GM19455 (cell line): ENCODE measurements around the gene GNB5.

Experiments
- ATAC-seq: cut with Tn5 transposase; IDR thresholded peaks from one replicate; pipeline ENCODE4 v1.9.1; 2021; ENCODE audit not compliant: unreplicated experiment

Gene GNB5

DNA sequence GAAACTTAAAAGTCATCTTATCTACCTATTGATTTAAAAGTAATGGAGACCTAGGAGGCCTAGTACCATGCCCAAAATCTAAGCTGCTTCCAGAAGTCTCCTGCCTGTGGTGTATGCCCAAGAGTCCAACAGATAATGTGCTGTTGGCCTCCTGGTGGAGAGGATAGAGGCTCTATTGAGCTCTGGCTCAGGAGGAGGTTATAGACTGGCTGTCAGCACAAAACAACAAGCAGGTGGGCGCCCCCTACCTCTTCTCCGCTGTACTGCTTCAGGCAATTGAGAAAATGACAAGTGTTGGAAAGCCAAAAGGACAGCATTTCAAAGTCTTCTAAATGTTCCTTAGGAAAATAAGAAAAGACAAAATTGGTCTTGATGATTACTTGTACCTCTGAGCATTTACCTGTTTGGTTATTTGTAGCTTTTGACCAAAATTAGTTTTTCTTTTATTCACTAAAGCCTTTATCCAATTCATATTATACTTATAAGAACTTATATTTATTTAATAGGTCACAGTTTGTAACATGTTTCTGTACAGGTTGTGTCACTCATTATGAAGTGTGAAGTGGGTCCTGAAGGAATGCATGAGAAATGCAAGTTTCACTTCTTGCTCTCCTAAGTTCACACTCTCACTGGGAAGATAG, 17.2 kb upstream of the GNB5 start:
- ATAC-seq = no peak

GRCh38 chr15:52207191-52207590, 16.0 kb upstream of the GNB5 start:
- ATAC-seq = no peak

DNA sequence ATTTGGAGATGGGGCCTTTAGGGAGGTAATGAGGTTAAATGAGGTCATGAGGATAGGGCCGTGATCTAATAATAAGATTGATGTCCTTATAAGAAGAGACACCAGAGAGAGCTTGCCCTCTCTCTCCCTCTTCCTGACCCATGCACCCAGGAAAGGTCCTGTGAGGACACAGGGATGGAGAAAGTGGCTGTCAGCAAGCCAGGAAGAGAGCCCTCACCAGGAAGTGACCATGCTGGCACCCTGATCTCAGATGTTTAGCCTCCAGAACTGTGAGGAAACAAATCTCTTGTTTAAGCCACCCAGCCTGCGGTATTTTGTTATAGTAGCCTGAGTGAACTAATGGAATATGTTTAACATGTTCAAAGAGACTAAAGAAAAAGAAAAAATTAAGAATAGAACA, 15.3 kb upstream of the GNB5 start:
- no peak for ATAC-seq

- ATAC-seq = no peak
These were observed 13.5 kb upstream of the GNB5 start for GRCh38 chr15:52204657-52205056.

DNA sequence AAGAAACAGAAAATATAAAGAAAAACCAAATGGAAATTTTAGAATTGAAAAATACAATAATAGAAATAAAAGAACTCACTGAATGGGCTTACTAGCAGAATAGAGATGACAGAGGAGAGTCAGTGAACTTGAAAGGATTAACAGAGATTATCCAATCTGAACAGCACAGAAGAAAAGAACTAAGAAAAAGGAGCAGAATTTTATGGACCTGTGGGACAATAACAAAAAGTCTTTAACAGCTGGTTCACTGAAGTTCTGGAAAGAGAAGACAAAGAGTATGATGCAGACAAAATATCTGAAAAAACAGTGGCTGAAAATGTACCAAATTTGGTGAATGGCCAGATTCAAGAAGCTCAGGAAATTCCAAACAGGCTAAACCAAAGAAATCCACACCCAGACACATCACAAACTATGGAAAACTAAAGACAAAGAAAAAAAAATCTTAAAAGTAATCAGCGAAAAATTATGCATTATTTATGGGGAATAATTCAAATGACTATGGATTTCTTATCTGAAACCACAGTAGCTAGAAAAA, 9.7 kb upstream of the GNB5 start:
- no peak for ATAC-seq

DNA sequence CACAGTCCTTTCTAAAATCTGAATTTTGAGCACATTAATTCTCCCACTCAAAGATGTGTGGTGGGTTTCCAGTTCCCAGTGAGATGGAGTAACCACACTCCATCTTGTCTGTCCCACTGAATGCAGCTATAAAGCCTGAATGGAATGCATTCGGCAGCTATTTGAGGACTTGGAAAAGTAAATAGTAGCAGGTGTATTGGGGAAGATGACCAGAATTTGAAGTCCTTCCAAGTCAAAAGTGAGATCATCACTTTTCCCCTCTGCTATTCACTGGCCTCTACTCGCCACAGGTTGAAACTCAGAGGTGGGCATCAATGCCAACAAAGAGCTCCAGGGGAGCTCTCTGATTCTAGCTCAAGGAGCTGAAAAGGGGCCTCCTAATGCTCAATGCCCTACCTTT, 8.1 kb upstream of the GNB5 start:
- ATAC-seq = no peak

GRCh38 chr15:52196891-52197290, 5.7 kb upstream of the GNB5 start:
- ATAC-seq = no peak

- no peak for ATAC-seq
These were observed 2.6 kb upstream of the GNB5 start for GRCh38 chr15:52193791-52194190.

GRCh38 chr15:52193321-52193720, 2.1 kb upstream of the GNB5 start:
- no peak for ATAC-seq

- ATAC-seq = no peak
These were observed 4.3 kb downstream of the GNB5 start for GRCh38 chr15:52186651-52187486.

GRCh38 chr15:52185151-52185561, 6.0 kb downstream of the GNB5 start:
- ATAC-seq = no peak

DNA sequence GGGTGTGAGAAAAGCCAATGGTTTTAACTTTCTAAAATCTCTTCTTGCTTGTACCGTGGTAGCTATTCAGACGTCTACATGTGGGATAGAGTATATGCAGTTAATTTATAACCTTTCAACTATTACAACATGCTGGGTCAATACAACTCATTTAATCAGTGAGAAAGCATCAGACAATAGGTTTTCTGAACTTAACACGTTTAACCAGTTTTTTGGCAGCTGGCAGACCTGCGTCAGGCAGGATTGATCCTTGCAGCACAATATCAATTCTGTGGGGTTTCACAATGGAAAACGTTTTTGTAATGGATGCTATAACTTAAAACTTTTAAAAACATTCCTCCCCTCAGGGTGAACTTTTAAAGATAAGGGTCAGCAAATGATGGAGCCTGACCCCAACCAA, 6.5 kb downstream of the GNB5 start:
- no peak for ATAC-seq

DNA sequence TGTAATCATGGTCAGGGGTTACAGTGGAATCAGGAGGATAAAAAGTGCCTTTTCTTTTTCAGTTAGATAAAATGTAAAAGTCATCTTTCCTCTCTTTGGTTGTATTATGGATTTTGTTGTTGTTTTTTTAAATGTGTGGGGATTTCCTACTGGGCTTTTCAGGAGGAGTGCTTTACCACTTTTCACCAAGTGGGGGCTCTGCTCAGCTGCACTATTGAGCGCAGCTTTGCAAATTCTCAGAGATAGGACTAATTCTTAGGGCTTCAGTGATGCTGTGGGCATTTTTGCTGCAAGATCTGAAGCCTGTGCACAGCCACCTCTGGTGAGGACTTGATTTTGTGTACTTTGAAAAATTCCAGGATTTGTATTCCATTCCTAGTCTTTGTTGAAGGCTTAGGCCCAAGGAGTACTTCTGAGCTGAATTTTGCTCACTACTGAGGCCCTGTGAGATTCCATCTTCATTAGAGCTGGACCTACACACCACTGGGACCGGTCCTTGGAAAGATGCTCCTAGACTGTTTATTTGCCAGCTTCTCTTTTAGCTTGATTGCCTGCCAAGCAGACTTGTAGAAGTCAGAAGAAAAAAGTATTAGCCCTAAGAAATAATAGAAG, 7.5 kb downstream of the GNB5 start:
- ATAC-seq = no peak

DNA sequence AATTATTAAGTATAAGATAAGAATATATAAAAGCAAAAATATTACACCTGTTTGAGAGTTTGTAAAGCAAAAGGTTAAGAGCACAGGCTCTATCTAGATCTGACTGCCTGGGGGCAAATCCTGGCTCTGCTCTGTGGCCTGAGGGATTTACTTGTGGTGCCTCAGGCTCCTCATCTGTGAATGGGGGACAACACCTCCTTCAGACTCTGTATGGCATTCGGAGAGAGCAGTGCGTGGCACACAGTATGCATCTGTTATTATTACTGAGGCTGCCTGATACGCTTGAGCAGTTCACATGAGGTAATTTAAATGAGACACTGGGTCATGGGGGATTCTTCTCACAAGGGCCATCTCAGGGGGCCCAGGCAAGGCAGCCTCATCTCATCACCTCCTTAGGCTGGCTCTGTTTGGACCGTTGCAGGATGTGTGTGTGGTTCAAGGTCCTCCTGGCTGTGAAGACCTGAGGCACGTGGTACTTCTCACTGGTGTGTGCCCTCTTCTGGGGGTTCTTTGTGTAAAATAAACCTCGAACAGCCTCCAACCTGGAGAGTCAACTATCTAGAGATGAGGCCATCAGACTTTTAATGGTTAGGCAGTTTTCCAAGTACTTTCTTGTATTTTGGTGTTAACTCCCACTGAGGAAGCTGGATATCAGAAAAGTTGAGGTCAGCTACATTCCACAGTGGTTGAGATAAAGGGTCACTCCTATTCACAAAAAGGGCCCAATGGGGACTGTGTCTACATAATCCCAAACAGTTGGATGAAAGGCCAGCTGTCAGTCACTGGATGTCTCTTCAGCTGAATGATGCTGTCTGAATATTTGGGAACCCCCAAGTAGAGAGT, 9.0 kb downstream of the GNB5 start:
- ATAC-seq = no peak

- no peak for ATAC-seq
These were observed 10.2 kb downstream of the GNB5 start for GRCh38 chr15:52180851-52181450.

DNA sequence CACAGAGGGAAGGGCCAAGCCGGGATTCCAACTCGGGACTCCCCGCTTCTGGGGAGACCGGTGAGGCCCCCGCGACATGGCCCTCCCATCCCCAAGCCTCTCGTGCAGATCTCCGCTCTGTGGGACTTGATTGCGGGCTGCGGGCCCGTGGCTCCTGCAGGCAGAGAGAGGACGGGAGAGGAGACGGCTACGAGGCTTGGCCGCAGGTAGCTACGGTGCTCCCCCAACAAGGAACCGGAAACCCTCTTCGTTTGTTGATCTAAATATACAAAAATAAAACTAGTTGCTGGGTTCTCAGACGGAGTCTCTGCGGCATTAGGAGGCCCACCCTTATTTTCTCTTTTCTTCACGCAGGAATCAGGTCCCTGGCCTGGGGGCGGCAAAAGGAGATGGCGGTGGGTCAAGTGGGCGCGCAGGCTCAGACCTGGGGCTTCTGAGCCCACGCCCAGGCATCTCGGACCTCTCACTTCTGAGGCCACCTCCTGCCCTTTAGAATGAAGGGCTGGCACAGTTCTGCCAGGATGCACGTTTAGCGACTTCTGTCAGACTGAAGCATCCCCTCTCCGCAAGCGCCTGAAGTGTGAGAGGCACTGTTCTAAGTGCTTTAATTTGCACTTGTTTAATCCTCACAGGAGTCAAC, 10.9 kb downstream of the GNB5 start:
- peak; percentile 40 for ATAC-seq

DNA sequence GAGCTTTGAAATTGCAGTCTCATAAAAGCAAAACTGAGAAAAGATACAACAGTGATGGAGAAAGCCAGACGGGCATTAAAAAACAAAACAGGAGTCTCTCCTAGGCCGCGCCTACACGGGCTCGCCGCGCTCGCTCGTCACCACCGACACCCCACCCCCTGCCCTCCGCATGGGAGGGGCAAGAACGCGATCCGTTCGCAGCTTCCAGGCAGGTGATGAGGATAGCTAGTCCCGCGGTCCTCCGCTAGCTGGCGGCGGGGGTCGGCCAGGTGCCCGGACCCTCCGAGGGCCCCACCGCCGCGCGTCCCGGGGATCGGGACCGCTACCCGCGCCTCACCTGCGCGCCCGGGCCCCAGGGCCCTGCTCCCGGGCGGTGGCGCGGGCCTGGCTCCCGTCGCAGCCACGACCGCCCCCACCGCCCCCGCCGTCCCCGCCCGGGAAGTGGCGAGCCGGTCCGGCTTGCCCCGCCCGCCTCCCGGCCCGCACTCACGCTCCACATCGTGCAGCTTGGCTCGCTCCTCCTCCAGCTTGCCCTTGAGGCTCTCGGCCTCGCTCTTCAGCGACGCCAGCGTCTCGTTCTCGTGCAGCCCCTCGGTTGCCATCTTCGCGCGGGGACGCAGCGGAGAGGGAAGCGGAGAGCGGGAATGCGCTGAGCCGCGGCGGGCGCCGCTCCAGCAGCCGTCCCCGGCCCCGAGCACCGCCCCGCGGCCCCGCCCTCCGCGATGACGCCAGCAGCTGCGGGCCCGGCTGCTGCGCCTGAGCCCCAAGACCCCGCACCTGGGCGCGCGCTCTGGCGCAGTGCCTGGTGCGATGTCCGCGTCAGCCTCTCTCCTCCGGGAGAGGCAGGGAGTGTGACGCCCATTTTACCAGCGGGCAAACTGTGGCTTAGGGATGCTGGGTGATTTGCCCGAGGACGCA, 11.7 kb downstream of the GNB5 start:
- peak; percentile 81 for ATAC-seq

DNA sequence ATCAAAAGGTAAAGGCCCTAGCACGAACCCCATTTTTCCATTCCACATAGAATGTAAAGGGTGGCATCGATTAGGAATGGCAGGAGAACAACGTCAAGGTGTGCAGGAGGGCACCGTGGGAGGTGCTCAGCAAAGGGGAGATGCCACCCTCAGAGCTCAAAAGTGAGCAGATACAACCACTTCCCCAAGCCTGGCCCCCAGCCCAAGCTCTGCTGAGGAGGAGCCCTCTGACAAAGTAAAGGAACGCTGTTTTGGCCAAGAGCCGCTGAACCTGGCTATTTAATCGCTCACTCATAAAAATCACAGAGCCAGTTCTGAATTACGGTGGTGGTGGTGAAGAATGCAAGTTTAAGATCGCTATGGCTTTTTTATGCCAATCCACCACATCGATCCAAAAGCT, 12.4 kb downstream of the GNB5 start:
- no peak for ATAC-seq

- no peak for ATAC-seq
These were observed 18.3 kb downstream of the GNB5 start for GRCh38 chr15:52172869-52173268.
